Brain microvascular endothelial cell (primary cell): ENCODE data around the gene TEAD4.
A peak's percentile ranks its signal among the peaks of the same experiment; 100 is the strongest.

Source experiments
- DNase-seq: peaks from one replicate; pipeline ENCODE4 v3.0.0-alpha.2; 2020
- H3K27ac ChIP-seq: fragments of 250-450 bp; sonication (Bioruptor Pico); 2 replicates; pipeline ENCODE4 v1.5.1; 2020; ENCODE audit warnings: mild to moderate bottlenecking, moderate library complexity
- H3K27me3 ChIP-seq: fragments of 250-450 bp; sonication (Bioruptor Pico); replicated peaks from 2 replicates; pipeline ENCODE4 v1.5.1; 2020; ENCODE audit warnings: mild to moderate bottlenecking
- H3K36me3 ChIP-seq: fragments of 250-450 bp; sonication (Bioruptor Pico); replicated peaks from 2 replicates; pipeline ENCODE4 v1.5.1; 2020; ENCODE audit warnings: mild to moderate bottlenecking
- H3K4me3 ChIP-seq: 2 replicates; pipeline ENCODE4 v1.5.1; 2011; ENCODE audit warnings: low read depth, mild to moderate bottlenecking, control low read depth, low read length, moderate library complexity
- in situ Hi-C: cut with HindIII; loops from 2 replicates; pipeline ENCODE4 v1.10.0; 2017; ENCODE audit warnings: low sequenced_read_pairs, low pct_ligation_motif_present
- TF ChIP-seq, protein P1 (sequence below): IDR thresholded peaks from 2 replicates; pipeline ENCODE4 v1.5.1; 2011; ENCODE audit warnings: low read depth, mild to moderate bottlenecking, moderate library complexity, low read length, control low read depth, inconsistent platforms; ENCODE audit errors: missing control alignments

TEAD4 gene

DNA sequence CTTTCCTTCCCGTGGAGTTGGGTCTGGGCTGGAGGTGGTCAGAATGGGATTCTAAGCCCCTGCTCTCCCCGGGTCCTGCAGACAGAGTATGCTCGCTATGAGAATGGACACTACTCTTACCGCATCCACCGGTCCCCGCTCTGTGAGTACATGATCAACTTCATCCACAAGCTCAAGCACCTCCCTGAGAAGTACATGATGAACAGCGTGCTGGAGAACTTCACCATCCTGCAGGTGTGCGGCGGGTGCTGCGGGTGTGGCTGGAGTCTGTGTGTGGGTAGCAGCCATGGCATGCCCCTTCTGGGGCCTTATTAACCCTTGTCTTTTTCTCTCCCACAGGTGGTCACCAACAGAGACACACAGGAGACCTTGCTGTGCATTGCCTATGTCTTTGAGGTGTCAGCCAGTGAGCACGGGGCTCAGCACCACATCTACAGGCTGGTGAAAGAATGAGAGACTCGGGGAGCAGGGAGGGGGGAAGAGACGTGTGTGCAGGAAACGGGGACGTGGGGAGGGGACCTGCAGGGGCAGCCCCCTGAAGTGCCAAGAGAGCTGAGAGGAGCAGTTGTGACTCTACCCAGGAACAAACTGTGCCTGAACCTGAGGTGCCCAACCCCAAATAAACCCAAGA is 80.9 kb downstream of the TEAD4 start:
- DNase-seq: no peak
- H3K27me3 ChIP-seq: no peaks in the 10 kb centered on the region
- in situ Hi-C loops: no loop called here
- H3K36me3 ChIP-seq: peaks cover 13% of the 10 kb centered on the region
- H3K4me3 ChIP-seq: no peak overlapping the region
- no peak overlapping the region for H3K27ac ChIP-seq
- TF ChIP-seq, protein P1, sequence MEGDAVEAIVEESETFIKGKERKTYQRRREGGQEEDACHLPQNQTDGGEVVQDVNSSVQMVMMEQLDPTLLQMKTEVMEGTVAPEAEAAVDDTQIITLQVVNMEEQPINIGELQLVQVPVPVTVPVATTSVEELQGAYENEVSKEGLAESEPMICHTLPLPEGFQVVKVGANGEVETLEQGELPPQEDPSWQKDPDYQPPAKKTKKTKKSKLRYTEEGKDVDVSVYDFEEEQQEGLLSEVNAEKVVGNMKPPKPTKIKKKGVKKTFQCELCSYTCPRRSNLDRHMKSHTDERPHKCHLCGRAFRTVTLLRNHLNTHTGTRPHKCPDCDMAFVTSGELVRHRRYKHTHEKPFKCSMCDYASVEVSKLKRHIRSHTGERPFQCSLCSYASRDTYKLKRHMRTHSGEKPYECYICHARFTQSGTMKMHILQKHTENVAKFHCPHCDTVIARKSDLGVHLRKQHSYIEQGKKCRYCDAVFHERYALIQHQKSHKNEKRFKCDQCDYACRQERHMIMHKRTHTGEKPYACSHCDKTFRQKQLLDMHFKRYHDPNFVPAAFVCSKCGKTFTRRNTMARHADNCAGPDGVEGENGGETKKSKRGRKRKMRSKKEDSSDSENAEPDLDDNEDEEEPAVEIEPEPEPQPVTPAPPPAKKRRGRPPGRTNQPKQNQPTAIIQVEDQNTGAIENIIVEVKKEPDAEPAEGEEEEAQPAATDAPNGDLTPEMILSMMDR: no peak

GRCh38 chr12:3040663-3041544 is 81.7 kb downstream of the TEAD4 start:
- no peaks in the 10 kb centered on the region for H3K27me3 ChIP-seq
- H3K27ac ChIP-seq: no peak overlapping the region
- TF ChIP-seq, protein P1: no peak
- no peak for DNase-seq
- in situ Hi-C loops: no loop called here
- peaks cover 13% of the 10 kb centered on the region for H3K36me3 ChIP-seq
- H3K4me3 ChIP-seq: no peak overlapping the region

- Histone ChIP-seq H3K27me3 (no peaks in the 10 kb centered on the region), H3K4me3 (no peak overlapping the region), H3K27ac (no peak overlapping the region), H3K36me3 (peaks cover 13% of the 10 kb centered on the region)
- TF ChIP-seq, protein P1: peak; percentile 80
- in situ Hi-C loops: no loop called here
- DNase-seq: peak; percentile 72
Observed at GRCh38 chr12:3041558-3042164, 82.5 kb downstream of the TEAD4 start.

GRCh38 chr12:3042394-3042793 is 83.2 kb downstream of the TEAD4 start:
- Histone ChIP-seq H3K4me3 (no peak overlapping the region), H3K27me3 (no peaks in the 10 kb centered on the region), H3K36me3 (peaks cover 13% of the 10 kb centered on the region), H3K27ac (no peak overlapping the region)
- in situ Hi-C loops: no loop called here
- TF ChIP-seq, protein P1: no peak
- DNase-seq: no peak

DNA sequence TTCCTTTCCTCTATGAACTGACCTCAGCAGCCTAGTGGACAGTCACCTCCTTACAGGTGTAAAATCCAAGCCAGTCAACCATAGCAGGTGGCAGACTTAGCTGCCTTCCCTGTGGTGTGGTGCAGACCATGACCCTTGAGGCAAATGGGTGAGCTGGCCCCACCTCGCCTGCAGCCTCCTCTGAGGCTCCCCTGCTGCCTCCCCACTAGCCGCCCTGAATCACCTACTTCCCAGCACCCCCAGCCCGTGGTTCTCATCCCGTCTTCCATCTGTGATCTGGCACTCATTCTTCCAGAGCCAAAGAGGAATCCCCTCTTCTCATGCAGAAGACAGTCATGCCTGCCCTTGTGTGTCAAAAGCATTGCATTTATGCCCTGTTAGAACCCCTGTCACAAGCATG is 83.6 kb downstream of the TEAD4 start:
- in situ Hi-C loops: no loop called here
- H3K27me3 ChIP-seq: no peaks in the 10 kb centered on the region
- no peak for DNase-seq
- TF ChIP-seq, protein P1: no peak
- H3K36me3 ChIP-seq: peaks cover 11% of the 10 kb centered on the region
- H3K27ac ChIP-seq: no peak overlapping the region
- no peak overlapping the region for H3K4me3 ChIP-seq
